ENCODE measurements around the gene NRAP. TPM values are rescaled to one million over a fixed set of nuclear protein-coding genes. Genes with fewer than 3 reads are reported as not detected.

NRAP gene, protein sequence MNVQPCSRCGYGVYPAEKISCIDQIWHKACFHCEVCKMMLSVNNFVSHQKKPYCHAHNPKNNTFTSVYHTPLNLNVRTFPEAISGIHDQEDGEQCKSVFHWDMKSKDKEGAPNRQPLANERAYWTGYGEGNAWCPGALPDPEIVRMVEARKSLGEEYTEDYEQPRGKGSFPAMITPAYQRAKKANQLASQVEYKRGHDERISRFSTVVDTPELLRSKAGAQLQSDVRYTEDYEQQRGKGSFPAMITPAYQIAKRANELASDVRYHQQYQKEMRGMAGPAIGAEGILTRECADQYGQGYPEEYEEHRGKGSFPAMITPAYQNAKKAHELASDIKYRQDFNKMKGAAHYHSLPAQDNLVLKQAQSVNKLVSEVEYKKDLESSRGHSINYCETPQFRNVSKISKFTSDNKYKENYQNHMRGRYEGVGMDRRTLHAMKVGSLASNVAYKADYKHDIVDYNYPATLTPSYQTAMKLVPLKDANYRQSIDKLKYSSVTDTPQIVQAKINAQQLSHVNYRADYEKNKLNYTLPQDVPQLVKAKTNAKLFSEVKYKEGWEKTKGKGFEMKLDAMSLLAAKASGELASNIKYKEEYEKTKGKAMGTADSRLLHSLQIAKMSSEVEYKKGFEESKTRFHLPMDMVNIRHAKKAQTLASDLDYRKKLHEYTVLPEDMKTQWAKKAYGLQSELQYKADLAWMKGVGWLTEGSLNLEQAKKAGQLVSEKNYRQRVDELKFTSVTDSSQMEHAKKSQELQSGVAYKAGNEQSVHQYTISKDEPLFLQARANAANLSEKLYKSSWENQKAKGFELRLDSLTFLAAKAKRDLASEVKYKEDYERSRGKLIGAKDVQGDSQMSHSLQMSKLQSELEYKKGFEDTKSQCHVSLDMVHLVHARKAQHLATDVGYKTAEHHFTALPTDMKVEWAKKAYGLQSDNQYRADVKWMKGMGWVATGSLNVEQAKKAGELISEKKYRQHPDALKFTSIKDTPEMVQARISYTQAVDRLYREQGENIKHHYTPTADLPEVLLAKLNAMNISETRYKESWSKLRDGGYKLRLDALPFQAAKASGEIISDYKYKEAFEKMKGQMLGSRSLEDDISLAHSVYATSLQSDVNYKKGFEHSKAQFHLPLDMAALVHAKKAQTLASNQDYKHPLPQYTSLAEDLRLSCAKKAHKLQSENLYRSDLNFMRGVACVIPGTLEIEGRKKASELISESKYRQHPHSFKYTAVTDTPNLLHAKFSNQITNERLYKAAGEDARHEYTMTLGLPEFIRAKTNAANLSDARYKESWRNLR (N-terminal part only)
- not detected in 2 replicates for total RNA-seq (2022)
- Bru-seq, nascent RNA = not detected
- BruChase-seq, experiment 1, labeled RNA remaining after a 6-hour chase = percentile 1 among the genes with signal in this experiment
- not detected for BruChase-seq, experiment 2, labeled RNA remaining after a 2-hour chase
- long read RNA-seq = 0 reads

DNA sequence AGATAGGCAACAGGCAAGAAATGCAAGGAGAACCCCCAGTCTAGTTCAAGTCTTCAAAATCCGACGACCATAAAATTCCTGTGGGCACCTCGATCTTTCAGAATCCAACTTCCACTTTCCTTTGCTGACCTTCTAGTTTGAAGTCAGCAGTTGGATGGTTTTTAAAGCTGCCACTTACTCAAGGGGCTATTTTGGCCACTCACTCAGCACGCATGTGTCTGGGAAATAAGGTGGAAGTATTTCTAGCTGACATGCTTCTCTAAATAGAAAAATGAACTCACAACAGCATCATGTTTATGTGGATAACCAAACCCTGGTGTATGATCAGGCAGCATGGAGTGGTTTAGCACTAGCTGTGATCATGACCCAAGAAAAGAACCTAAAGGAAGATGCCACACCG lies at the start of gene NRAP:
Gene NRAP (minus strand): TSS at position 134 of the 400 bp plus-strand sequence. CDS start 159 bp downstream, outside the sequence.
- Mint-ChIP-seq H3K27me3 (ENCODE audit: unreplicated experiment) (no peaks in the 10 kb centered on the region), H3K27ac (ENCODE audit: unreplicated experiment) (no peak within 1 kb of the TSS), H3K4me1 (ENCODE audit: low read depth, unreplicated experiment) (no peaks in the 10 kb centered on the region), H3K4me3 (ENCODE audit: low read depth, unreplicated experiment) (no peak within 1 kb of the TSS), H3K36me3 (ENCODE audit: insufficient read depth, unreplicated experiment) (no peaks in the 10 kb centered on the region), H3K9me3 (ENCODE audit: low read depth, unreplicated experiment) (no peaks in the 10 kb centered on the region)
- no TSS peak for BruUV-seq (replicated peaks)
- TF ChIP-seq, protein P1, sequence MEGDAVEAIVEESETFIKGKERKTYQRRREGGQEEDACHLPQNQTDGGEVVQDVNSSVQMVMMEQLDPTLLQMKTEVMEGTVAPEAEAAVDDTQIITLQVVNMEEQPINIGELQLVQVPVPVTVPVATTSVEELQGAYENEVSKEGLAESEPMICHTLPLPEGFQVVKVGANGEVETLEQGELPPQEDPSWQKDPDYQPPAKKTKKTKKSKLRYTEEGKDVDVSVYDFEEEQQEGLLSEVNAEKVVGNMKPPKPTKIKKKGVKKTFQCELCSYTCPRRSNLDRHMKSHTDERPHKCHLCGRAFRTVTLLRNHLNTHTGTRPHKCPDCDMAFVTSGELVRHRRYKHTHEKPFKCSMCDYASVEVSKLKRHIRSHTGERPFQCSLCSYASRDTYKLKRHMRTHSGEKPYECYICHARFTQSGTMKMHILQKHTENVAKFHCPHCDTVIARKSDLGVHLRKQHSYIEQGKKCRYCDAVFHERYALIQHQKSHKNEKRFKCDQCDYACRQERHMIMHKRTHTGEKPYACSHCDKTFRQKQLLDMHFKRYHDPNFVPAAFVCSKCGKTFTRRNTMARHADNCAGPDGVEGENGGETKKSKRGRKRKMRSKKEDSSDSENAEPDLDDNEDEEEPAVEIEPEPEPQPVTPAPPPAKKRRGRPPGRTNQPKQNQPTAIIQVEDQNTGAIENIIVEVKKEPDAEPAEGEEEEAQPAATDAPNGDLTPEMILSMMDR (IDR thresholded peaks at IDR 0.05; ENCODE audit: unreplicated experiment) = no peak
- DNase-seq = no peak
- intact Hi-C loops (cut with micrococcal nuclease; ENCODE audit: unreplicated experiment) = no loop called here
- CTCF ChIA-PET = interaction anchor here (0.5 kb wide), 1 partner anchor 118 kb away, joined by 4 read pairs; no protein-coding TSS in a partner anchor

DNA sequence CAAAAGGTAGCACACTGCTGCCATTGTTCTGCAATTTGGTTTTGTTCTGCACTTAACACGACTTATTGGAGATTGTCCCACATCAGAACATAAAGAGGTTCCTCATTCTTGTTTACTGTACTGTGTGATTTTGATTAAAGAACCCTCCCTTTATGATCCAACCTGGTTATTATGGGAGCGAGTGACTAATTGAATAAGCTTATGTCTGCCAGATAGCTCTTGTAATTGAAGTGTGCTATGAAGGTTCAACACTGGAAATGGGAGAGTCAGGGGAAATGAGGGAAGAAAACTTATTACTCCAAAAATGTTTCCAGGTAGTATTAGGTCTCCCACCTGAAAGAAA lies 49.8 kb upstream of the NRAP start:
- TF ChIP-seq, protein P1 (IDR thresholded peaks at IDR 0.05; ENCODE audit: unreplicated experiment) = no peak
- CTCF ChIA-PET = interaction anchor here (0.6 kb wide), 1 partner anchor 453 kb away, joined by 7 read pairs; no protein-coding TSS in a partner anchor
- Mint-ChIP-seq H3K27me3 (ENCODE audit: unreplicated experiment) (no peaks in the 10 kb centered on the region), H3K4me3 (ENCODE audit: low read depth, unreplicated experiment) (no peak overlapping the region), H3K27ac (ENCODE audit: unreplicated experiment) (no peak overlapping the region), H3K36me3 (ENCODE audit: insufficient read depth, unreplicated experiment) (no peaks in the 10 kb centered on the region), H3K9me3 (ENCODE audit: low read depth, unreplicated experiment) (no peaks in the 10 kb centered on the region), H3K4me1 (ENCODE audit: low read depth, unreplicated experiment) (no peaks in the 10 kb centered on the region)
- intact Hi-C loops (cut with micrococcal nuclease; ENCODE audit: unreplicated experiment) = no loop called here
- BruUV-seq (replicated peaks) = no TSS peak
- DNase-seq = no peak

DNA sequence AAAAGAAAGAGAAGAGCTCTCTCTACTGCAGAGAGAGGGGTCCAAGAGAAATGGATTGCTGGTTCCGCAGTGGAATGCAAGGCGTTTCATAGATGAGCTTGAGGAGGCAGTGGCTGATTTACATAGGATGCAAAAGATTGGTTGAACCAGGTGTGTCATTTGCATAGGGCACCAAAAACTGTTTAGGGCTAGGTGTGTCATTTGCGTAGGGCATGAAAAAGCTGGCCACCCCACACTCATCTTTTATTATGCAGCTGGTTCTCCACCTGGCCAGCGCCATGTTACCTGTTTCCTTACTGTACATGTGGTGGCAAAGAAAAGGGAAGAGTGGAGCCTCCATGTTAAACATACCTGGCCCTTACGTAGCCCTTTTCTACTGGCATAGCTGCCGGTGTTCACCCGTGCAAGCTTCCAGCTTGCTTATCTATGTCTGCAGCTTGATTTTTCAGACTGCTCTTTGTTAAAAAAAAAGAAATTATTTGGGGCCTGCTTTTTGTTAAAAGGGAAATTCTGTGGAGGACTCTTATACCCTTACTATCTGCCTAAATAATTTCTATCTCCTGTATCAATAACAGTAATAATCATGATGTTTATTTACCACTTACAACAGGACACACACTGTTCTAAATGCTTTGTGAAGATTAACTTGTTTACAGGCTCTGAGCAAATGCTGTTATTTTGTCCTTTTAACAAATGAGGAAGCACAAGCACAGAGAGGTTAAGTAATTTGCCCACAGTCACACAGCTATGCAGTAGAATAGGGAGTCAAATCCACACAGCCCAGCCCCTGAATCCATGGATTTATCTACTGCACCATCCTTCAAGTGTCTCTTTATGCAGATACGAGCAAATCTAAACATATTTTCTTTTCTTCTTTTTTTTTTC lies 49.2 kb upstream of the NRAP start:
- DNase-seq = no peak
- no peaks in the 10 kb centered on the region for H3K36me3 Mint-ChIP-seq (ENCODE audit: insufficient read depth, unreplicated experiment)
- no TSS peak for BruUV-seq (replicated peaks)
- intact Hi-C loops (cut with micrococcal nuclease; ENCODE audit: unreplicated experiment) = no loop called here
- no peak overlapping the region for H3K27ac Mint-ChIP-seq (ENCODE audit: unreplicated experiment)
- no peaks in the 10 kb centered on the region for H3K27me3 Mint-ChIP-seq (ENCODE audit: unreplicated experiment)
- H3K4me1 Mint-ChIP-seq (ENCODE audit: low read depth, unreplicated experiment) = no peaks in the 10 kb centered on the region
- TF ChIP-seq, protein P1 (IDR thresholded peaks at IDR 0.05; ENCODE audit: unreplicated experiment) = no peak
- H3K4me3 Mint-ChIP-seq (ENCODE audit: low read depth, unreplicated experiment) = no peak overlapping the region
- CTCF ChIA-PET = interaction anchor here (0.6 kb wide), 1 partner anchor 454 kb away, joined by 7 read pairs; no protein-coding TSS in a partner anchor
- H3K9me3 Mint-ChIP-seq (ENCODE audit: low read depth, unreplicated experiment) = no peaks in the 10 kb centered on the region
